ENCODE results near the gene CHST10. TPM values are rescaled to one million over a fixed set of nuclear protein-coding genes. Genes with fewer than 3 reads are reported as not detected.

Gene CHST10
- total RNA-seq, 1 experiment from 2014 or later, result 11.3 TPM

DNA sequence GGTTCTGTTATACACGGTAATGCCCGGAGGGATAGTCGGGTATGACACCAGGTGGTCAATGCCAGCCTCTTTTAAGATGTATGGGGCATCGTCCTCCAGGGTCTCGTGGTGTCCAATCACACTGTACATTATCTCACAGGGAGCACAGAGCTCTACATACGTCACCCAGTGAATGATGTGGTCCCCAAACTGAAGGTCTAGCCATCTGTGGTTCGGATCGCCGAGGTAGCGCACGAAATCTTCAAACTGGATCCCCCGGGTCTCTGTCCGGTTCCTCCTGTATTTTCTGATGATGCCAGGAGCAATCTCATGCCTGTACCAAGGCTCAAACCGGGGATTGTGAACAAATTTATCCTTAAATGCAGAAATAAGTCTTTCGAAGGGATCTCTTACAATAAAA lies 24.1 kb downstream of the CHST10 start:
- CTCF ChIA-PET, result no interaction called here
- no peak for DNase-seq (ENCODE audit: low spot score)
- H3K27me3 ChIP-seq (replicated peaks; ENCODE audit: insufficient read depth, low read depth, low read length, poor library complexity), result no peaks in the 10 kb centered on the region
- no peak overlapping the region for H3K27ac ChIP-seq (ENCODE audit: low read depth, low read length, poor library complexity, severe bottlenecking)
- H3K36me3 ChIP-seq (ENCODE audit: insufficient read depth, low read length, poor library complexity, severe bottlenecking), result no peaks in the 10 kb centered on the region
- POLR2A ChIA-PET (ENCODE audit: low non-redundant PET), result no interaction called here
- intact Hi-C loops (cut with micrococcal nuclease; ENCODE audit: unreplicated experiment), result no loop called here
- no peaks in the 10 kb centered on the region for H3K4me1 ChIP-seq (ENCODE audit: insufficient read depth, low read length, poor library complexity, severe bottlenecking)
- no peak overlapping the region for H3K4me3 ChIP-seq (ENCODE audit: low read depth, low read length, poor library complexity, severe bottlenecking)
- BruUV-seq (replicated peaks), result no TSS peak
- TF ChIP-seq CTCF (conservative IDR thresholded peaks at IDR 0.05; ENCODE audit: low read depth, low read length), result no peak
- TF ChIP-seq EZH2 (IDR thresholded peaks at IDR 0.05; ENCODE audit: borderline replicate concordance, low read depth, low read length, poor library complexity, severe bottlenecking), result no peak
- H3K9me3 ChIP-seq (ENCODE audit: low read depth, low read length, poor library complexity, severe bottlenecking), result no peaks in the 10 kb centered on the region

GRCh38 chr2:100392715-100393114 lies 24.8 kb downstream of the CHST10 start:
- BruUV-seq (replicated peaks), result no TSS peak
- ChIA-PET CTCF (no interaction called here), POLR2A (ENCODE audit: low non-redundant PET) (no interaction called here)
- Histone ChIP-seq H3K9me3 (ENCODE audit: low read depth, low read length, poor library complexity, severe bottlenecking) (no peaks in the 10 kb centered on the region), H3K27ac (ENCODE audit: low read depth, low read length, poor library complexity, severe bottlenecking) (no peak overlapping the region), H3K4me1 (ENCODE audit: insufficient read depth, low read length, poor library complexity, severe bottlenecking) (no peaks in the 10 kb centered on the region), H3K36me3 (ENCODE audit: insufficient read depth, low read length, poor library complexity, severe bottlenecking) (no peaks in the 10 kb centered on the region), H3K4me3 (ENCODE audit: low read depth, low read length, poor library complexity, severe bottlenecking) (no peak overlapping the region), H3K27me3 (replicated peaks; ENCODE audit: insufficient read depth, low read depth, low read length, poor library complexity) (no peaks in the 10 kb centered on the region)
- intact Hi-C loops (cut with micrococcal nuclease; ENCODE audit: unreplicated experiment), result no loop called here
- TF ChIP-seq EZH2 (IDR thresholded peaks at IDR 0.05; ENCODE audit: borderline replicate concordance, low read depth, low read length, poor library complexity, severe bottlenecking), result no peak
- TF ChIP-seq CTCF (conservative IDR thresholded peaks at IDR 0.05; ENCODE audit: low read depth, low read length), result no peak
- DNase-seq (ENCODE audit: low spot score), result no peak

GRCh38 chr2:100391735-100392515 lies 25.5 kb downstream of the CHST10 start:
- ChIA-PET POLR2A (ENCODE audit: low non-redundant PET) (no interaction called here), CTCF (no interaction called here)
- H3K4me3 ChIP-seq (ENCODE audit: low read depth, low read length, poor library complexity, severe bottlenecking), result no peak overlapping the region
- no peak overlapping the region for H3K27ac ChIP-seq (ENCODE audit: low read depth, low read length, poor library complexity, severe bottlenecking)
- DNase-seq (ENCODE audit: low spot score), result no peak
- no peaks in the 10 kb centered on the region for H3K4me1 ChIP-seq (ENCODE audit: insufficient read depth, low read length, poor library complexity, severe bottlenecking)
- no peaks in the 10 kb centered on the region for H3K27me3 ChIP-seq (replicated peaks; ENCODE audit: insufficient read depth, low read depth, low read length, poor library complexity)
- no peaks in the 10 kb centered on the region for H3K36me3 ChIP-seq (ENCODE audit: insufficient read depth, low read length, poor library complexity, severe bottlenecking)
- intact Hi-C loops (cut with micrococcal nuclease; ENCODE audit: unreplicated experiment), result no loop called here
- no TSS peak for BruUV-seq (replicated peaks)
- TF ChIP-seq CTCF (conservative IDR thresholded peaks at IDR 0.05; ENCODE audit: low read depth, low read length) (no peak), EZH2 (IDR thresholded peaks at IDR 0.05; ENCODE audit: borderline replicate concordance, low read depth, low read length, poor library complexity, severe bottlenecking) (no peak)
- no peaks in the 10 kb centered on the region for H3K9me3 ChIP-seq (ENCODE audit: low read depth, low read length, poor library complexity, severe bottlenecking)
